Epidermal melanocyte (primary cell): ENCODE data around the gene CUL2.
"Not testable (repeated sequence)": the region's sequence is repeated elsewhere in the genome, so short reads cannot be mapped to it uniquely, and the experiment has no call there.

ENCODE experiments used
- DNase-seq: peaks from one replicate; pipeline ENCODE4 v3.0.0; 2011; ENCODE audit warnings: low spot score; ENCODE audit not compliant: insufficient read length

The CUL2 gene

DNA sequence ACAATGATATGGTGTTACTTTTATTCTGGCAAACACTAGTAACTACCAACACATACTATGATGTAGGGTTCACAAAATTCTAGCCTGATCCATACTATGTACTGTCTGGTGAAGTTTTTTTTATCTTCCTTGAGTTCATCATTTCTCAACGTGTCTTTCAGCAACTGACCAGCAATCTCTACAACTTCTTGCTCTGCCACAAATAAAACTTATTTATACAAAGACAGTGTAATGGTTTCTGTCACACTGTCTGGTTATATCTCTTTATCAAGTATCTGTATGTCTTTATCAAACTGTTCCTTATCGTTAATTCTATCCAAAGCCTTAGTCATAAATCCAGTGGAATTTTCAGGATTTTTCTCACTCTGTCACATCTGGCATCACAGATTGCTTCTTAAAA lies 69.7 kb downstream of the CUL2 start:
- DNase-seq = no peak

DNA sequence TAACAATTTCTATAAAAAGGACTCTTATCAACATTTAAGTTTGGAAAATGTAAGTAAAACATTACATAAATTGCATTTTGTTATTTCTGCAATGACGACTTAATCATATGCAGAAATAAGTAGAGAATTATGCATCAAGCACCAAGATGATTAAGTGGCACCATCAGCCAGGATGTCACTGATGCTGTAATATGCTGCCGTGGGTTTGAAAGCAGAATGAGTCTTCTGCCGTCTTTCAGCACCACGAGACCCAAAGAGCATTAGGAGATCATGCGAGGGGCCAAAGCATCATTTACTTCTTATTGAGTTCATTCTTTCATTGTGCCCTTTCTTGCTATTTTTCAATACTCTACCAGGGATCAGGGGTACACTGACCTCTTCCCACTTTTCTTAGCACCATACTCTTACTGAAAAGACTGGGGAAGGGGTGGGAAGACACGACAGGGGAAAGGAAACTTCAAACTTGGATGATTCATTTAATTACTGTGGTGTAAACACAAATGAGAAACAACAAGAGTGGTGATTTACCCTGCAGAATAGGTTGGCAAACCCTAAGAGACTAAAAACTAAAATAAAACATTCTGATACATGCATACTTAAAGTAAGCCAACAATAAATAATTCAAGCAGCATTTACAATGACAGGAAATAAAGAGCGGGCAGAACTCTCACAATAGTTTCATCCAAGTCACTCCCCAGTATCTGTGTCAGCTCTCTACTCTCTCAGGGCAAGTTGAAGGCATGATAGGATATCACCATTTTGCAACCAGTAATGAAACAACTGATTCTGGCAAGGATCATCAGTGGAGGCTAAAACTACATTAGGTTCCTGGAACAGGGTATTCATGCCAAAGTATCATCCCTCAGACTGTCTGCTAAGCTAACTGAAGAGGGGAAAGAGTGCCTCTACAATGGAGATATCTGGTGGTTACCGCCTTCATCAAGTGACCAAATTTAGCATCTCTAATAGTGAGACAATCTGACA lies 70.8 kb downstream of the CUL2 start:
- DNase-seq = no peak

DNA sequence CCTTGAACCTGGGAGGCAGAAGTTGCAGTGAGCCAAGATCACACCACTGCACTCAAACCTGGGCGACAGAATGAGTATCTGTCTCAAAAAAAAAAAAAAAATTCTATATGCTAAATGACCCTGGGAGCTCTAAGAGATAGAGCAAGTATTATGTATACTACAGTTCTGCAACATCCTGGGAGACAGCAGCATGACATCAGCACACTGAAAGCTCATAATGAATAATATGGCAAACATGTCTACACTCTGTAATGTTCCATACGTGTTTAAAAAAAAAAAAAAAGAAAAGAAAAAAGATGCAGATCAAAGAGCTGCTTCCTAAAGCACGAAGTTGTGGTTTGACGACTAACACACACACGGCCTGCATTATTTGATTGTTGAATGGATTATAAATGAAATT lies 72.5 kb downstream of the CUL2 start:
- DNase-seq = no peak

DNA sequence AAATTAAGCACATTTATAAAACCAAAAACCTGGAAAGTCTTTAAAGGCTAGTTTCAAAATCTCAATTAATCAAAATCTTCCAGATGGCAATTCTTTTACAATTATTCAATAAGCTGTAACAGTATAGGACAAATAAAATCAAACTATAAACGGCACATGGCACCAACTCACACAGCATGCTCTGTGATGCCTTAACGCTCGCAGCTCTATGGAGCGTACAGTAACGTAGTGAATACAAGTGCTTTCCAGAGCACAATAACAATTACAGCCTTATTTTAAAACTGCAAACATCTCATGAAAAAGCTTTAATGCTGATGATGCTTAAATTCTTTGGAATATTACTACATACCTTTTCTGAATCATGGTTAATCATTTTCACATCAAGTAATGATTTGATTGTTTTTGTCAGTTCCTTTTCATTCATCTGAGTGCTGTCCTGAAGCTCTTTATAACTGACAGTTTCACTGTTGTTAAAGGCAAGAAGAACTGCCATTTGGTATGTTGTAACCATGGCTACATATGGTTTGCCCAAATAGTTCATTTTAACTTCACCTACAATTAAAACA lies 74.2 kb downstream of the CUL2 start:
- DNase-seq = no peak

DNA sequence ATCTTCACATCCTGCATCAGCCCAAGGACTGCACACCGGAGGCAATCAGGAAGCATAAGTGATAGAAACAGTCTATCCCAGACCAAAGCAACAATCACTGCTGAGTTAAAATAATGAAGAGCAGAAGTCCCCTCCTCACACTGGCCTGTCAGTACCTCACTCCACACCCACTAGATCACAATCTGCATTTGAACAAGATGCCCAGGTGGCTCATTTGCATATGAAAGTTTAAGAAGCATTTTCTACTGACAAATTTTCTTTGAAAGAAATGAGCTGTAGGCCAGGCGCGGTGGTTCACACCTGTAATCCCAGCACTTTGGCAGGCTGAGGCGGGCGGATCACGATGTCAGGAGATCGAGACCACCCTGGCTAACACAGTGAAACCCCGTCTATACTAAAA lies 77.4 kb downstream of the CUL2 start:
- DNase-seq = no peak

DNA sequence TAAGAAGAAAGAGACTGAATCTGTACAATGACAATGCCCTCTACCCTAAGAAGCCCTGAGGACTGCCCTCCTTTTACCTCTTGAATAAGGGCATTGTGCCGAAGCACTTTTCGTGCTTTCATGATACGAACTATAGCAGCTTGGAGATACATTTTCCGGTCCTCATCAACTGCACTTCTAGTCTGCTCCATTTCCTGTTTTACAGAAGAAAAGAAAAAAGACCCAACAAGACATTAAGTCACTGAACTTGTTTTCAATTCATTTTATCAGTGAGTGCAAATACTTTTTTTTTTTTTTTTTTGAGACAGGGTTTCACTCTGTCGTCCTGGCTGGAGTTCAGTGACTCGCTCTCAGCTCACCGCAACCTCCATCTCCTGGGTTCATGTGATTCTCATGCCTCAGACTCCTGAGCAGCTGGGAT lies 78.4 kb downstream of the CUL2 start:
- DNase-seq = no peak

DNA sequence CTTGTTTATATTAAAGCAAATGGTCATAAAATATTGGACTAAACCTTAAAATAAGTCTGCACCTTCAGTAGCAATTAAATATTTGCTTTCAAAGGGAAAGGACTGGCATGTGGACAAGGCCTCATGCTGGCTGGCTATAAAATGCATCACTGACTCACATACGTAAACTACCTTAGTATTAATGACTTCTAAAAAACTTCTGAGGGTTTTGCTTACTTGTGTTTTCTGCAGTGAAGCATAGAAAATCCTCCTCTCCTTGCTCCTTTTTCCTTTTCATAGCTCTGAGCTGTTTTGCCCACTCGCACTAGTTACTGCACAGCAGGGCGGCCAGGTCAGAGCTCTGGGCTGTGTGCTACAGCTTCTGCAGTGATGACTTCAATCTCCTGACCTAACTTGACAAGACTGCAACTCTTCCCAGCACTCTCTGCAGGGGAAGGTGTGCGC lies 82.3 kb downstream of the CUL2 start:
- DNase-seq = no peak

DNA sequence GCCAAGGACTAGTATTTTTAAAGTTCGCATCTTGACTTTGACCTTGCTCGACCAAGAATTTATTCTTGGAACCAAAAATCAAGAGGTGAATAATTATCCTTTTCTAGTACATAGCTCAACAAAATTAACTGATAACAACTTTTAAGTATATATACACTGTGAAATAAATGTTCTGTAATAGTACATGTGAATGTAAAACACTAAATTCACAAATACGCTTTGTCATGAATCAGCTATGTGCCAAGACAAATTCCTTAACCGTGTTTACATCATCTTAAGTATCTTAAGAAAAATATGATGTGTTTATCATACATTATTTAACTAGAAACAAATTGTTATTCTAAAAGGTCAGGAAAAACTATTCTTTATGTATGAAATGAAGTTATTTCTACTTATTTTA lies 83.3 kb downstream of the CUL2 start:
- DNase-seq = no peak

DNA sequence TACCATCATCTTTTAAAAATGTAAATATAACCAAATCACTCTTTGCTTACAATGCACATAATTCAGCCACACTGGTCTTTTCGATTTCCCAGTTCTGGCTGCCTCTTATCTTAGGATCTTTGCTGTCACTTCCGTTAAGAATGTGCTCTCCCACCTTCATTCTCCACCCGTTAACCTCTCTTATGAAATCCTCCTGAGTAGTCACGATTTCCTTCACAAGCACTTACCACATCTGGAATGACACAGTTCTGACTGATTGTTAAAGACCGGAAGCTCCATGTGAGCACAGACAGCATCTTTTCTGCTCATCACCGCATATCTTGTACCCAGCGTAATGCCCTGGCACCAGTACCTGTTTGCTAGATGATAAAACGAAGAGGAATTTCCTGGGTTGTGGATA lies 84.3 kb downstream of the CUL2 start:
- no peak for DNase-seq

DNA sequence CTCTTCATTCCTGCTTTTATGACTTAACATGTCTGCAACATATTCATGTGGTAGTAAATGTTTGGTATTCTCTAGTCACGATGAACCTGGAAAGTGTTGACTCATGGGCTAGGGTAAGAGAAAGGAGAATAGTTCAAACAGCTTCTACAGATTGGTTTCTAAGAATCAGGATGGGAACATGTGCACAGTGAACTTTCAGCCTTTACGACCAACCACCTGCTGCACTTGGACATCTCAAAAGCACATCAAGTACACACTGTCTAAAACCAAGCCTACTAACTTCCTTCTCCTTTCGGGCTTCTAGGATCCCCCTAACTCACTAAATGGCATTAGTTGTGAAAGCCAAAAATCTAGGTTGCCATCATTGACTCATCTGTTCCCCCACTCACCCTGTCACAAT lies 85.5 kb downstream of the CUL2 start:
- DNase-seq = no peak

DNA sequence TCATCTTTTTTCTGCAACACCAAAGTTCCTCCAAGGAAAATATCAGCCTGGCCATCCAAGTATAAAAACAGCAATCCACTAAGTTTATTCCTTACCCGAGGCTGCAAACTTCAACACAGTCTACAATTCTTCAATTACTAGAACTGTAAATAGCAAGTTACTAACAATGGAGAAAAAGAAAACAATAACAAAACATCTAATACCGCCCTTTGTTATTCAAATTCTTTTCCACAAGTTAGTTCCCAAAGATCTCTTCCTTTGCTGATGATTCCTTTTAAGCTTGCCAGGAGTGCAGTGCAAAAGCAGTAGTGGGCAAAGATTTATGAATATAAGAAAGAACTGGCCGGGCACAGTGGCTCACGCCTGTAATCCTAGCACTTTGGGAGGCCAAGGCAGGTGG lies 86.2 kb downstream of the CUL2 start:
- no peak for DNase-seq

DNA sequence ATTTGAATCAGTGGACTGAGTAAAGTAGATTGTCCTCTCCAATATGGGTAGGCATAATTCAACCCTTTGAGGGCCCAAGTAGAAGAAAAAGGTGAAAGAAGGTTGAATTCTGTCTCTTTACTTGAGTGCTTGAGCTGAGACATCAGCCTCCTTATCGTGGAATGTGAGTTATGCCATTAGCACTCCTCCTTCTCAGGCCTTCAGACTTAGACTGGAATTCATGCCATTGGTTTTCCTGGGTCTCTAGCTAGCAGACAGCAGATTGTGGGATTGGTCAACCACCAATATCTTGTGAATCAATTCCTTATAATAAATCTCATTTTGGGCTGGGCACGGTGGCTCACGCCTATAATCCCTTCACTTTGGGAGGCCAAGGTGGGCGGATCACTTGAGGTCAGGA lies 89.2 kb downstream of the CUL2 start:
- no peak for DNase-seq

DNA sequence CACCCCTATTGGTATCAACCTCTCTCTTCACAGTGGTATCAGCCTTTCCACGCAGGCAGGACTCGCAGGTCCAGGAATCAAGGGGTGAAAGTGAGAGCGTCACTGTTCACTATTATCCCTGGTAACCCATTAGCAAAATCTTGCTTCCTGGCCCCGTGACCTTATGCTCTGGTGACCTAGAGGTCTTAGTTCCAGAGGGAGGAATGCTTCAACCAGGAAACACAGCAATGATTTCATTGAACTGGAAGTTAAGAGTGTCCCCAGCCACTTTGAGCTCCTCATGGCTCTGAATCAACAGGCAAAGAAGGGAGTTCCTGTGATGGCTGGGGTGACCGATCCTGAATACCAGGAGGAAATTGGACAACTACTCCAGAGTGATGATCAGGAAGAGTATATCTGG lies 90.6 kb downstream of the CUL2 start:
- no peak for DNase-seq

DNA sequence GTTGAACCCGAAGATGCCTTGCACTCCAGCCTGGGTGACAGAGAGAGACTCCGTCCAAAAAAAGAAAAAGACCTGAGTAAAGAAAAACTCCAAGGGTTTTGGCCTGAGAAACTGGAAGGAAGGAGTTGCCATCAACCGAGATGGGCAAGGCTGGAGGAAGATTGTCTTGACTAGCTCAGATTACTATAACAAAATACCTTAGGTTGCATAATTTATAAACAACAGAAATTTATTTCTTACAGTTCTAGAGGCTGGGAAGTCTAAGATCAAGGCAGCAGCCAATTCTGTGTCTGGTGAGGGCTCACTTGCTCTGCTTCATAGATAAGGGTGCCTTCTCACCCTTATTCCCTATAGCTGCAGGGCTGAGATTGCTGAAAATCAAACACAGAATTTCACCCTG lies 91.2 kb downstream of the CUL2 start:
- DNase-seq = no peak

DNA sequence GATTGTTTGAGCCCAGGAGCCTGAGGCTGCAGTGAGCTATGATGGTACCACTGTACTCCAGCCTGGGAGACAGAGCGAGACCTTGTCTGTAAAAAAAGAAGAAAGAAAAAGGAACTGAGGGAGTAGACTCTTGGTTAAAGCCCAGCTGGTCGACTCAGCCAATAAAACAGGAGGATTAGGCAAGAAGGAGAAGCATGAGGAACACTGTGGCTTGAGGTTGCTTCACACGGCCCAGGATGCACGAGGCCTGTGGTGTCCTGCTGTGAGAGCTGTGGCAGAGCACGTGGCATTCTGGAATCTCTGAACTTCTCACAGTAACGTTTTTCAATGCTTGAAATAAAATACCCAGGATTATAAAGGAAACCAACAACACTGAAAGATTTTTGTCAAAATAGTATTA lies 93.3 kb downstream of the CUL2 start:
- DNase-seq = no peak

DNA sequence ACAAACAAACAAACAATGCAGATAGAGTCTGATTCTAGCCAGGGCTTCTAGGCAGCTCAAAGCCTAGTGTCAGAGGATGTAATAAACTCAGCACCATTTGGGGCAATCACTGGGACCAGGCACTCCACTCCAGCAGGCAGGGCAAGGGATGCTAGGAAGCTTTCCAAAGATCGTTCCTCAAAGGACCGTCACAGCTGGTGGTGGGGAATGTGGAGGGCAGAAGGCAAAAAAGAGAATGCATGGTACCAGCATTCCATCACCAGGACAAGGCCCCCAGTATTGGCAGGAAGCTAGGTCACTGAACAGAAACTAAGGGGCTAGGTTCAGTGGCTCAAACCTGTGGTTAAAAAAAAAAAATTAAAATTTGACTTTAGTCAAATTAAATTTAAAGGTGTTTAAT lies 94.2 kb downstream of the CUL2 start:
- DNase-seq = no peak

DNA sequence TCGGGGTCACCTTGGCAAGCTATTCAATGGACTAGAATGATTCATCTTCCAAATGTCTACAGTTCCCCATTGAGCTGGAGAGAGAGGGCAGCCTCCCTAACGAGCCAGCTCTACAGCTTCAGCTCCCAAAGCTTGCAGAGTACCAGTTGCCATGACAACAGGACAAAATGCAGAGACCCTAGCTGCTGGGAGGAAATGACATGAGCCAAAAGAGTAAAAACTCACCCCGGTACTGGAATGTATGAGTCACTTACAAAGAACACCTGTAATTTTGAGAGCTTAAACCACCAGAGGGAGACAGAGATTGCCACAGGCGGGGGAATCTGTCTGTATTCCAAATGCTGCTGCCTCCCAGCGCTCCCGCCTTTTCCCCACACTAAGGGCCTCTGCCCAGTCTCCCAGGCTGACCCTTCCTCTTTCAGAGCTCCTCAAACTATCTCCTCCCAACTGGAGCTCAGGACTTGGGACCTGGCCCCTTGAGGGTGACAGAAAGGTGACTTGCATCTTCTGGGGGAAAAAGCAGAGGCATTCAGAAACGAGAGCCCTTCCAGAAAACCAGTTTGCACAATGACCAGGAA lies 95.5 kb downstream of the CUL2 start:
- DNase-seq = no peak

DNA sequence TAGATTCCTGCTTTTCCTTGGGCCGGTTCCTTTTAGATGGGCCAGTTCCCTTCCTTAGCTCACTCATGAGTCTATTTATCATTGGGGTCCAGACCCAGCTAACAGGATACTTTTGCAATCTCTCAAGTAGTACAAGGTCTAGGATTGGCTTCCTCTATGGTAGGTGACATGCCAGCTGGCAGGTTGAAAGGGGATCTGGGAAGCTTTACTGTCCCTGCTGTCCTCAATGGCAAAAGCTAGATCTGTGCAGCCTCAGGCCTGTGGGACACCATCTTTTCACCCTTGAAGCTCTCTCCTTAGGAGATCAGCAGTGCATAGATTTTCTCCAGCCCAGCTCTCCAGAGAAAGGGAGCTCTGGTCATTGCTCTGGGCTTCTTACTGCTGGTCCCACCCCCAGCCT lies 96.4 kb downstream of the CUL2 start:
- DNase-seq = no peak

DNA sequence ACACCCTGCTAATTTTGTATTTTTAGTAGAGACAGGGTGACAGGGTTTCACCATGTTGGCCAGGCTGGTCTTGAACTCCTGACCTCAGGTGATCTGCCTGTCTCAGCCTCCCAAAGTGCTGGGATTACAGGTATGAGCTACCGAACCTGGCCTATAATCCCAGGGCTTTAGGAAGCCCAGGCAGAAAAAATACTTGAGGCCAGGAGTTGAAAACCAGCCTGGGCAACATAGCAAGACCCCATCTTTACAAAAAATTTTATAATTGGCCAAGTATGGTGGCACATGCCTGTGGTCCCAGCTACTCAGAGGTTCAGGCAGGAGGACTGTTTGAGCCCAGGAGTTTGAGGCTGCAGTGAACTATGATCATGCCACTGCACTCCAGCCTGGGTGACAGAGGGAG lies 99.0 kb downstream of the CUL2 start:
- not testable (repeated sequence) for DNase-seq

DNA sequence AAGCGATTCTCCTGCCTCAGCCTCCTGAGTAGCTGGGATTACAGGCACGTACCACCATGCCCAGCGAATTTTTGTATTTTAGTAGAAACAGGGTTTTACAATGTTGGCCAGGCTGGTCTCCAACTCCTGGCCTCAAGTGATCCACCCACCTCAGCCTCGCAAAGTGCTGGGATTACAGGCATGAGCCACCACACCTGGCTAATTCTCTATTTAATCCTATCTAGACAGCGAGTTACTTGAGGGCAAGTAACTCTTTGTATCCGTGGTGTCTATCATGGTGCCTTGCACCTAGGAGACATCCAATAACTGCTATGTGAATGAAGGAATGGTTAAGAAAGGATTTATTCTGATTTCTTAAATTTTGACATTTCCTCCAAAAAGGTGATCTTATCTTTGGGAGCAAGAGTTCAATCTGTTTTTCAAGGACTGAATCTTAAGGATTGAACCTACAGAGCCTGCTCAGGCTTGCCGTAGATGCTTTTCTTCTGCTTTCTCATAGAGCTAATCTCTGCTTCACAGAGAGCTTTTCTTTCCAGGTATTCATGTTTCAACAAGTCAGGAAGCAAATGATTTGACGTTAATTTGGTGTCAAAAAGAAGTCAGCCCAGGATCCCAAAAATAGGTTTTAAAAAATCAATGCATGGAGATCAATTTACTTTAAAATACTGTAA lies 101.6 kb downstream of the CUL2 start:
- DNase-seq = no peak

DNA sequence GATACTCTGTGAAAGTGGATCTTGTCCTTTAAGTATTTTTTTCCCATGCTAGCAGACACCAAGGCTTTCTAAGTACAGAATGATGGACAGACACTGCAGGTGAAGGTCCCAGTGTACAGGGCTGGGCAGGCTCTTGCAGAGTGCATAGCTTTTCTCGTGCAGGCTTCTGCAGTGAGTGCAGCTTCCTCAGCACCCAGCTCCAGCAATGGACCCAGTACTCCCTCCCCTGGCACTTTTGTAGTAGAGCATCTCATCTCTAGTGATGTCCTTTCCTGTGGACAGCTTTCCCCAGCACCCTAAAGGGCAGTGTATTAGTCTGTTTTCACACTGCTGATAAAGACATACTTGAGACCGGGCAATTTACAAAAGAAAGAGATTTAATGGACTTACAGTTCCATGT lies 104.3 kb downstream of the CUL2 start:
- DNase-seq = no peak

DNA sequence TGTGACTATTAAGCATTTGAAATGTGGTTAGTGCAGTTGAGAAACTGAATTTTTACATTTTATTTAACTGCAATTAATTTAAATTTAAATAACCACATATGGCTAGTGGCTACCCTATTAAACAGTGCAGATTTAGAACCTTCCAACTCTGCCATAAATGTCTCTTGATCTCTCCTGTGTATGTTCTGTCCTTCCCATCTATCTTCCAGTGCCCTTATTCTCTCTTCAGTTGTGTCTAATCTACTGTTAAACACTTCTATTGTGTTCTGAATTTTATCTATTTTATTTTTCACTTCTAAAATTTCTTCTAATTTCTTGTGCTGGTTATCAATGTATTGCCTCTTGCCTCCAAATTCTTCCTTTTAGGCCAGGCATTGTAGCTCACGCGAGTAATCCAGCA lies 105.0 kb downstream of the CUL2 start:
- DNase-seq = no peak
